Keratinocyte (primary cell): Measurements from ENCODE around the gene PBX4. TPM values are rescaled to one million over a fixed set of nuclear protein-coding genes. Genes with fewer than 3 reads are reported as not detected.

Experiments used
- DNase-seq: peaks from one replicate; pipeline ENCODE4 v3.0.0-alpha.2; 2011; ENCODE audit warnings: low read depth, missing footprints, low spot score
- FAIRE-seq: peaks from 2 replicates; lab custom pipeline; 2011; peaks lifted over from hg19 to GRCh38; lab: Jason Lieb, UNC
- H2AFZ ChIP-seq: 2 replicates; pipeline ENCODE4 v1.6.0; 2012; ENCODE audit warnings: low read length, control low read depth, inconsistent platforms; ENCODE audit not compliant: control insufficient read depth
- H3K27ac ChIP-seq: 2 replicates; pipeline ENCODE4 v1.5.1; 2011; ENCODE audit warnings: low read length; ENCODE audit not compliant: control insufficient read depth, insufficient read depth
- H3K27me3 ChIP-seq: 3 replicates; pipeline ENCODE4 v1.6.0; 2011; ENCODE audit warnings: low read length; ENCODE audit not compliant: control insufficient read depth, insufficient read depth; ENCODE audit errors: extremely low read depth
- H3K36me3 ChIP-seq, 2 experiments: 2 replicates in 1 of 2; 3 replicates in 1 of 2; pipeline ENCODE4 v1.5.1; 2011; ENCODE audit warnings: low read length in 2 of 2, mild to moderate bottlenecking in 1 of 2; ENCODE audit not compliant: control insufficient read depth in 2 of 2, insufficient read depth in 2 of 2; ENCODE audit errors: extremely low read depth in 1 of 2
- H3K4me1 ChIP-seq: 3 replicates; pipeline ENCODE4 v1.5.1; 2011; ENCODE audit warnings: low read length; ENCODE audit not compliant: control insufficient read depth, insufficient read depth; ENCODE audit errors: extremely low read depth
- H3K4me2 ChIP-seq: 3 replicates; pipeline ENCODE4 v1.6.0; 2011; ENCODE audit warnings: low read depth, low read length; ENCODE audit not compliant: control insufficient read depth, insufficient read depth; ENCODE audit errors: extremely low read depth
- H3K4me3 ChIP-seq, 3 experiments: fragments of 200-600 bp in 1 of 3; sonication (generic) in 1 of 3; 2 replicates in 2 of 3; 3 replicates in 1 of 3; pipeline ENCODE4 v1.5.1; 2011 to 2016; ENCODE audit warnings: low read length in 3 of 3, mild to moderate bottlenecking in 3 of 3, control low read depth in 2 of 3, inconsistent platforms in 1 of 3, low read depth in 1 of 3, mixed read lengths in 1 of 3, mixed run types in 1 of 3, moderate library complexity in 1 of 3; ENCODE audit not compliant: control insufficient read depth in 2 of 3, insufficient read depth in 2 of 3; ENCODE audit errors: extremely low read depth in 1 of 3
- H3K79me2 ChIP-seq: 2 replicates; pipeline ENCODE4 v1.6.0; 2012; ENCODE audit warnings: low read length; ENCODE audit not compliant: control insufficient read depth, insufficient read depth
- H3K9ac ChIP-seq: 3 replicates; pipeline ENCODE4 v1.6.0; 2011; ENCODE audit warnings: low read length; ENCODE audit not compliant: control insufficient read depth, insufficient read depth; ENCODE audit errors: extremely low read depth
- H3K9me1 ChIP-seq: 3 replicates; pipeline ENCODE4 v1.6.0; 2011; ENCODE audit warnings: low read length; ENCODE audit not compliant: control insufficient read depth, insufficient read depth; ENCODE audit errors: extremely low read depth
- H3K9me3 ChIP-seq: 2 replicates; pipeline ENCODE4 v1.5.1; 2012; ENCODE audit warnings: low read depth, low read length; ENCODE audit not compliant: control insufficient read depth
- H4K20me1 ChIP-seq: 3 replicates; pipeline ENCODE4 v1.6.0; 2011; ENCODE audit warnings: low read length; ENCODE audit not compliant: control insufficient read depth, insufficient read depth; ENCODE audit errors: extremely low read depth
- CTCF ChIP-seq, 3 experiments: IDR thresholded peaks in 1 of 3; conservative IDR thresholded peaks in 1 of 3; optimal IDR thresholded peaks in 1 of 3; 2 replicates in 2 of 3; 3 replicates in 1 of 3; pipeline versions ENCODE3 to v1.5.1; 2011; ENCODE audit warnings: low read length in 3 of 3, mild to moderate bottlenecking in 3 of 3, moderate library complexity in 2 of 3, control low read depth in 1 of 3, inconsistent platforms in 1 of 3; ENCODE audit not compliant: insufficient read depth in 2 of 3; ENCODE audit errors: extremely low read depth in 1 of 3
- EZH2 ChIP-seq: IDR thresholded peaks from one replicate; pipeline ENCODE4 v1.6.1; 2012; ENCODE audit warnings: inconsistent platforms, mild to moderate bottlenecking, low read length, moderate library complexity
- dilution Hi-C: fragments of 300-500 bp; cut with MboI; formaldehyde crosslinking; loops from one replicate; pipeline ENCODE4 v1.7.0; 2020; ENCODE audit warnings: low sequenced_read_pairs; ENCODE audit not compliant: extremely low pct_ligation_motif_present
- polyA plus RNA-seq, 5 experiments: library from polyadenylated mRNA; depleted of rRNA in 3 of 5; stranded (reverse) in 3 of 5; stranded (forward) in 1 of 5; unstranded in 1 of 5; fragments of >200 nt; gene quantifications; 1 replicate in 1 of 5; 2 replicates in 3 of 5; 3 replicates in 1 of 5; pipeline versions ENCODE4 v1.2.1 to v1.2.3, GENCODE V29; 2011 to 2012; ENCODE audit warnings: missing spikeins in 2 of 5, low read depth in 1 of 5, low replicate concordance in 1 of 5

Gene PBX4
- polyA plus RNA-seq, 1 donor (not counting 4 experiments of a cell fraction or from before 2014, with no cell fraction given) = 1.7 TPM

- FAIRE-seq (no peak), DNase-seq (no peak)
- H3K36me3 ChIP-seq = peaks cover 0 to 18% of the 10 kb centered on the region in 2 experiments
- H3K4me2 ChIP-seq = no peak within 1 kb of the TSS
- H3K9ac ChIP-seq = no peak within 1 kb of the TSS
- dilution Hi-C loops = no loop called here
- H4K20me1 ChIP-seq = no peaks in the 10 kb centered on the region
- no peak within 1 kb of the TSS for H3K4me3 ChIP-seq
- H3K9me3 ChIP-seq = no peaks in the 10 kb centered on the region
- no peaks in the 10 kb centered on the region for H3K9me1 ChIP-seq
- peaks cover 4% of the 10 kb centered on the region for H3K79me2 ChIP-seq
- no peaks in the 10 kb centered on the region for H3K27me3 ChIP-seq
- no peak within 1 kb of the TSS for H2AFZ ChIP-seq
- TF ChIP-seq CTCF (optimal IDR thresholded peaks at IDR 0.05 in 1 of 3, IDR thresholded peaks at IDR 0.05 in 1 of 3, conservative IDR thresholded peaks at IDR 0.05 in 1 of 3; ENCODE audit: extremely low read depth in 1 of 3, insufficient read depth in 2 of 3, low read length in 3 of 3) = no peak
- no peak within 1 kb of the TSS for H3K27ac ChIP-seq
- H3K4me1 ChIP-seq = peaks cover 2% of the 10 kb centered on the region
Measured at GRCh38 chr19:19528721-19529490, 89.6 kb downstream of the PBX4 start, which contains the start of gene YJEFN3. Gene YJEFN3 (plus strand): TSS chr19:19528911. CDS start chr19:19528933, 22 bp downstream.

GRCh38 chr19:19527674-19528625 is 90.5 kb downstream of the PBX4 start:
- Histone ChIP-seq H3K27ac (no peak overlapping the region), H3K9ac (no peak overlapping the region), H3K4me1 (peaks cover 2% of the 10 kb centered on the region), H4K20me1 (no peaks in the 10 kb centered on the region), H3K27me3 (no peaks in the 10 kb centered on the region), H3K9me3 (no peaks in the 10 kb centered on the region), H3K36me3 (peaks cover 0 to 19% of the 10 kb centered on the region in 2 experiments), H3K9me1 (no peaks in the 10 kb centered on the region), H3K4me3 (no peak overlapping the region), H3K79me2 (peaks cover 7% of the 10 kb centered on the region), H2AFZ (no peak overlapping the region), H3K4me2 (no peak overlapping the region)
- dilution Hi-C loops = no loop called here
- no peak for TF ChIP-seq CTCF (optimal IDR thresholded peaks at IDR 0.05 in 1 of 3, IDR thresholded peaks at IDR 0.05 in 1 of 3, conservative IDR thresholded peaks at IDR 0.05 in 1 of 3; ENCODE audit: extremely low read depth in 1 of 3, insufficient read depth in 2 of 3, low read length in 3 of 3)
- no peak for TF ChIP-seq EZH2
- no peak for DNase-seq
- no peak for FAIRE-seq
